Effector memory CD8-positive, alpha-beta T cell (primary cell): Measurements from ENCODE around the gene ATRN.

ENCODE experiments used
- ATAC-seq: fragments of 150-1000 bp; cut with Tn5 transposase; replicated peaks from 2 replicates; pipeline ENCODE4 v1.10.0; 2021; ENCODE audit warnings: mild to moderate bottlenecking, moderate library complexity
- DNase-seq, 3 experiments: peaks; one replicate each; pipeline ENCODE4 v3.0.0; 2021
- H3K27ac Mint-ChIP-seq, 2 donors: one replicate each; pipeline ENCODE4 v1.8.0; 2022; ENCODE audit warnings: mild to moderate bottlenecking in 2 of 2, mixed read lengths in 2 of 2, moderate library complexity in 2 of 2
- H3K27me3 Mint-ChIP-seq, 2 donors: one replicate each; pipeline ENCODE4 v1.8.0; 2022; ENCODE audit warnings: mixed read lengths in 2 of 2
- H3K36me3 Mint-ChIP-seq: one replicate; pipeline ENCODE4 v1.8.0; 2022; ENCODE audit warnings: mild to moderate bottlenecking, moderate library complexity, mixed read lengths; ENCODE audit not compliant: insufficient read depth
- H3K4me1 Mint-ChIP-seq, 2 donors: one replicate each; pipeline ENCODE4 v1.8.0; 2022; ENCODE audit warnings: low read depth in 2 of 2, mixed read lengths in 2 of 2
- H3K4me3 Mint-ChIP-seq, 2 donors: one replicate each; pipeline ENCODE4 v1.8.0; 2022; ENCODE audit warnings: mild to moderate bottlenecking in 2 of 2, mixed read lengths in 2 of 2, moderate library complexity in 2 of 2
- H3K9me3 Mint-ChIP-seq, 2 donors: one replicate each; pipeline ENCODE4 v1.8.0; 2022; ENCODE audit warnings: mixed read lengths in 2 of 2

The ATRN gene

GRCh38 chr20:3670511-3670910 is 199.7 kb downstream of the ATRN start:
- ATAC-seq (no peak), DNase-seq (no peak)
- Mint-ChIP-seq H3K4me3 (no peak overlapping the region), H3K27me3 (peaks cover 34 to 74% of the 10 kb centered on the region in 2 donors), H3K9me3 (no peaks in the 10 kb centered on the region), H3K36me3 (peaks cover 14% of the 10 kb centered on the region), H3K27ac (no peak overlapping the region), H3K4me1 (peaks cover 33 to 40% of the 10 kb centered on the region in 2 donors)

- peak overlapping the region in 1 of 2 donors; percentile 12 for H3K4me3 Mint-ChIP-seq
- H3K27ac Mint-ChIP-seq = no peak overlapping the region
- DNase-seq = no peak
- H3K4me1 Mint-ChIP-seq = peaks cover 29 to 36% of the 10 kb centered on the region in 2 donors
- peaks cover 9% of the 10 kb centered on the region for H3K36me3 Mint-ChIP-seq
- ATAC-seq = no peak
- no peaks in the 10 kb centered on the region for H3K9me3 Mint-ChIP-seq
- peaks cover 38 to 79% of the 10 kb centered on the region in 2 donors for H3K27me3 Mint-ChIP-seq
Measured at GRCh38 chr20:3670945-3671344, 200.1 kb downstream of the ATRN start.

GRCh38 chr20:3671986-3672546 is 201.2 kb downstream of the ATRN start:
- Mint-ChIP-seq H3K27me3 (peaks cover 46 to 90% of the 10 kb centered on the region in 2 donors), H3K4me1 (peaks cover 24 to 32% of the 10 kb centered on the region in 2 donors), H3K9me3 (no peaks in the 10 kb centered on the region), H3K4me3 (peak overlapping the region; percentile 8 to 33), H3K36me3 (peaks cover 3% of the 10 kb centered on the region), H3K27ac (no peak overlapping the region)
- DNase-seq (no peak), ATAC-seq (no peak)

- peak overlapping the region in 1 of 2 donors; percentile 33 for H3K4me3 Mint-ChIP-seq
- H3K27ac Mint-ChIP-seq = no peak overlapping the region
- no peak for DNase-seq
- peaks cover 3% of the 10 kb centered on the region for H3K36me3 Mint-ChIP-seq
- no peaks in the 10 kb centered on the region for H3K9me3 Mint-ChIP-seq
- H3K27me3 Mint-ChIP-seq = peaks cover 46 to 93% of the 10 kb centered on the region in 2 donors
- ATAC-seq = peak; percentile 37
- peaks cover 20 to 27% of the 10 kb centered on the region in 2 donors for H3K4me1 Mint-ChIP-seq
Measured at GRCh38 chr20:3672547-3673171, 201.8 kb downstream of the ATRN start.

GRCh38 chr20:3673221-3674070 is 202.6 kb downstream of the ATRN start:
- Mint-ChIP-seq H3K36me3 (peaks cover 3% of the 10 kb centered on the region), H3K27me3 (peaks cover 54 to 93% of the 10 kb centered on the region in 2 donors), H3K27ac (no peak overlapping the region), H3K4me3 (peak overlapping the region in 1 of 2 donors; percentile 33), H3K4me1 (peaks cover 16 to 23% of the 10 kb centered on the region in 2 donors), H3K9me3 (no peaks in the 10 kb centered on the region)
- ATAC-seq = no peak
- no peak for DNase-seq

GRCh38 chr20:3674447-3674846 is 203.6 kb downstream of the ATRN start:
- DNase-seq (no peak), ATAC-seq (no peak)
- H3K4me1 Mint-ChIP-seq = peaks cover 14 to 21% of the 10 kb centered on the region in 2 donors
- H3K9me3 Mint-ChIP-seq = no peaks in the 10 kb centered on the region
- peak overlapping the region in 1 of 2 donors; percentile 39 for H3K27ac Mint-ChIP-seq
- H3K27me3 Mint-ChIP-seq = peaks cover 64 to 93% of the 10 kb centered on the region in 2 donors
- peak overlapping the region in 1 of 2 donors; percentile 37 for H3K4me3 Mint-ChIP-seq
- peaks cover 3% of the 10 kb centered on the region for H3K36me3 Mint-ChIP-seq

GRCh38 chr20:3674995-3675900 is 204.4 kb downstream of the ATRN start:
- ATAC-seq = no peak
- peaks cover under 1% of the 10 kb centered on the region for H3K36me3 Mint-ChIP-seq
- peaks cover 64 to 93% of the 10 kb centered on the region in 2 donors for H3K27me3 Mint-ChIP-seq
- H3K4me3 Mint-ChIP-seq = no peak overlapping the region
- no peaks in the 10 kb centered on the region for H3K9me3 Mint-ChIP-seq
- H3K4me1 Mint-ChIP-seq = peaks cover 9 to 16% of the 10 kb centered on the region in 2 donors
- no peak overlapping the region for H3K27ac Mint-ChIP-seq
- DNase-seq = no peak

- DNase-seq = no peak
- no peak for ATAC-seq
- peaks cover 73 to 84% of the 10 kb centered on the region in 2 donors for H3K27me3 Mint-ChIP-seq
- H3K27ac Mint-ChIP-seq = no peak overlapping the region
- H3K36me3 Mint-ChIP-seq = no peaks in the 10 kb centered on the region
- no peak overlapping the region for H3K4me3 Mint-ChIP-seq
- H3K9me3 Mint-ChIP-seq = no peaks in the 10 kb centered on the region
- peaks cover 5 to 13% of the 10 kb centered on the region in 2 donors for H3K4me1 Mint-ChIP-seq
Measured at GRCh38 chr20:3677733-3678132, 206.9 kb downstream of the ATRN start.

GRCh38 chr20:3678198-3678597 is 207.4 kb downstream of the ATRN start:
- no peaks in the 10 kb centered on the region for H3K9me3 Mint-ChIP-seq
- H3K4me3 Mint-ChIP-seq = no peak overlapping the region
- ATAC-seq = no peak
- H3K4me1 Mint-ChIP-seq = peaks cover 5 to 10% of the 10 kb centered on the region in 2 donors
- H3K27me3 Mint-ChIP-seq = peaks cover 77 to 85% of the 10 kb centered on the region in 2 donors
- no peak for DNase-seq
- no peak overlapping the region for H3K27ac Mint-ChIP-seq
- no peaks in the 10 kb centered on the region for H3K36me3 Mint-ChIP-seq

- H3K27me3 Mint-ChIP-seq = peaks cover 79 to 91% of the 10 kb centered on the region in 2 donors
- no peak for ATAC-seq
- DNase-seq = no peak
- H3K4me3 Mint-ChIP-seq = no peak overlapping the region
- H3K9me3 Mint-ChIP-seq = no peaks in the 10 kb centered on the region
- no peaks in the 10 kb centered on the region for H3K36me3 Mint-ChIP-seq
- peaks cover 5 to 10% of the 10 kb centered on the region in 2 donors for H3K4me1 Mint-ChIP-seq
- no peak overlapping the region for H3K27ac Mint-ChIP-seq
Measured at GRCh38 chr20:3678856-3679720, 208.3 kb downstream of the ATRN start.

- ATAC-seq (no peak), DNase-seq (no peak)
- no peaks in the 10 kb centered on the region for H3K36me3 Mint-ChIP-seq
- no peak overlapping the region for H3K27ac Mint-ChIP-seq
- peaks cover 5 to 10% of the 10 kb centered on the region in 2 donors for H3K4me1 Mint-ChIP-seq
- H3K9me3 Mint-ChIP-seq = no peaks in the 10 kb centered on the region
- H3K27me3 Mint-ChIP-seq = peaks cover 75 to 91% of the 10 kb centered on the region in 2 donors
- H3K4me3 Mint-ChIP-seq = no peak overlapping the region
Measured at GRCh38 chr20:3679749-3680700, 209.2 kb downstream of the ATRN start.
